ENCODE data around the gene GATA1. TPM values are rescaled to one million over a fixed set of nuclear protein-coding genes. Genes with fewer than 3 reads are reported as not detected.

Gene GATA1
- total RNA-seq, 1 donor from 2014 or later = not detected

DNA sequence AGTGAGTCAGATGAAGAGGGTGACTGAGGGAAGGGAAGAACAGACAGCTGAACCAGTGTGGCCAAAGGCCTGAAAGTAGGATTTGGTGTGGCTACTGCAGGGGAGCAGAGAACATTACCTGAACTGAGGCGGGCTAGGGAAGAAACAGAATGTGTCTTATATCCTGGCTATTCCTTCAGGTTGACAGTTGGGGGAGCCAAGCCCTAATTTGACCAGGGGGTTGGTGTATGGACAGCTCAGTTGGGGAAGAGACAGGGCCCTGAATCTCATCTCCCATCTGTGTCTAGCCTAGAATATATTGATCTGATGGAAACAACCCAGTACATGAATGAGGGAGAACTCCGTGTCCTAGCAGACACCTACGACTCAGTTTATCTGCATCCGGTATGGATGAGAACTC is 19.7 kb downstream of the GATA1 start:
- Mint-ChIP-seq H3K9me3 (ENCODE audit: unreplicated experiment) (peaks cover 8% of the 10 kb centered on the region), H3K4me3 (ENCODE audit: unreplicated experiment) (no peak overlapping the region), H3K4me1 (ENCODE audit: low read depth, unreplicated experiment) (no peaks in the 10 kb centered on the region), H3K27ac (ENCODE audit: unreplicated experiment) (peak overlapping the region; percentile 29), H3K27me3 (ENCODE audit: unreplicated experiment) (peaks cover 6% of the 10 kb centered on the region), H3K36me3 (ENCODE audit: unreplicated experiment) (no peaks in the 10 kb centered on the region)
- TF ChIP-seq, protein P1, sequence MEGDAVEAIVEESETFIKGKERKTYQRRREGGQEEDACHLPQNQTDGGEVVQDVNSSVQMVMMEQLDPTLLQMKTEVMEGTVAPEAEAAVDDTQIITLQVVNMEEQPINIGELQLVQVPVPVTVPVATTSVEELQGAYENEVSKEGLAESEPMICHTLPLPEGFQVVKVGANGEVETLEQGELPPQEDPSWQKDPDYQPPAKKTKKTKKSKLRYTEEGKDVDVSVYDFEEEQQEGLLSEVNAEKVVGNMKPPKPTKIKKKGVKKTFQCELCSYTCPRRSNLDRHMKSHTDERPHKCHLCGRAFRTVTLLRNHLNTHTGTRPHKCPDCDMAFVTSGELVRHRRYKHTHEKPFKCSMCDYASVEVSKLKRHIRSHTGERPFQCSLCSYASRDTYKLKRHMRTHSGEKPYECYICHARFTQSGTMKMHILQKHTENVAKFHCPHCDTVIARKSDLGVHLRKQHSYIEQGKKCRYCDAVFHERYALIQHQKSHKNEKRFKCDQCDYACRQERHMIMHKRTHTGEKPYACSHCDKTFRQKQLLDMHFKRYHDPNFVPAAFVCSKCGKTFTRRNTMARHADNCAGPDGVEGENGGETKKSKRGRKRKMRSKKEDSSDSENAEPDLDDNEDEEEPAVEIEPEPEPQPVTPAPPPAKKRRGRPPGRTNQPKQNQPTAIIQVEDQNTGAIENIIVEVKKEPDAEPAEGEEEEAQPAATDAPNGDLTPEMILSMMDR (IDR thresholded peaks at IDR 0.05; ENCODE audit: partially characterized antibody, unreplicated experiment) = no peak
- DNase-seq = no peak

DNA sequence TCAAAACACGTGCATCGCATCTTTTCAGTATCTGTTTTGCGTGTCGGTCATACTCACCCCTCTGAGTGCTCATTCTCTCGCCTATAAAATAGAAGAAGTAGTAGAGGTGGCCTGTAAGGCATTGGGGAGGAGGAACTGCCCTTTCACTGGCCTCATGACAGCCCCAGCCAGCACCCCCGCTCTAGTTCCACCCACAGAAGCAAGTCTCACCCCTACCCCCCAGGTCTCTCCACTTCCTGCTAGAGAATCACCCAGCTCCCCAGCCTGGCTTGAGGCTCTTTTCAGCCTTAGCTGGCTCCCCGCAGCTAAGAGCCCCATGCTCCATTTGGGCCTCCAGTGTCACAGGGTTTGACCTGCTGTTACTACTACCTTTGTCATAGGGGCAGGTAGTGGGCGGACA is 27.3 kb downstream of the GATA1 start:
- Mint-ChIP-seq H3K36me3 (ENCODE audit: unreplicated experiment) (no peaks in the 10 kb centered on the region), H3K4me3 (ENCODE audit: unreplicated experiment) (no peak overlapping the region), H3K9me3 (ENCODE audit: unreplicated experiment) (peaks cover 3% of the 10 kb centered on the region), H3K27ac (ENCODE audit: unreplicated experiment) (no peak overlapping the region), H3K4me1 (ENCODE audit: low read depth, unreplicated experiment) (no peaks in the 10 kb centered on the region), H3K27me3 (ENCODE audit: unreplicated experiment) (no peaks in the 10 kb centered on the region)
- TF ChIP-seq, protein P1 (IDR thresholded peaks at IDR 0.05; ENCODE audit: partially characterized antibody, unreplicated experiment) = no peak
- no peak for DNase-seq

DNA sequence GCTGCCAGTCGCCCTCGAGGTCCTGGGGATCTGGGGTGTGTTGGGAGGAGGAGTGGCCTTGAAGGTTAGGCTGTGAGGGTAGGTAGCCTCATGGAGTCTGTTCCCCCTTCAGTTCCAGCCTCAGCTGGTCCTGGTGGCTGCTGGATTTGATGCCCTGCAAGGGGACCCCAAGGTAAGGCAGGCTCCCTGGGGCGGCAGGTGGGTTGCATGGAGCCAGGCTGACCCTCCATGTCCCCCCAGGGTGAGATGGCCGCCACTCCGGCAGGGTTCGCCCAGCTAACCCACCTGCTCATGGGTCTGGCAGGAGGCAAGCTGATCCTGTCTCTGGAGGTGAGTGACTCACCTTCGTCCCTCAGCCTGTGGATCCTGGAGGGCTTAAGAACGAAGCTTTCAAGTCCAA is 28.3 kb downstream of the GATA1 start:
- Mint-ChIP-seq H3K4me3 (ENCODE audit: unreplicated experiment) (no peak overlapping the region), H3K4me1 (ENCODE audit: low read depth, unreplicated experiment) (no peaks in the 10 kb centered on the region), H3K27ac (ENCODE audit: unreplicated experiment) (no peak overlapping the region), H3K36me3 (ENCODE audit: unreplicated experiment) (no peaks in the 10 kb centered on the region), H3K9me3 (ENCODE audit: unreplicated experiment) (peaks cover 4% of the 10 kb centered on the region), H3K27me3 (ENCODE audit: unreplicated experiment) (no peaks in the 10 kb centered on the region)
- no peak for DNase-seq
- TF ChIP-seq, protein P1 (IDR thresholded peaks at IDR 0.05; ENCODE audit: partially characterized antibody, unreplicated experiment) = no peak

DNA sequence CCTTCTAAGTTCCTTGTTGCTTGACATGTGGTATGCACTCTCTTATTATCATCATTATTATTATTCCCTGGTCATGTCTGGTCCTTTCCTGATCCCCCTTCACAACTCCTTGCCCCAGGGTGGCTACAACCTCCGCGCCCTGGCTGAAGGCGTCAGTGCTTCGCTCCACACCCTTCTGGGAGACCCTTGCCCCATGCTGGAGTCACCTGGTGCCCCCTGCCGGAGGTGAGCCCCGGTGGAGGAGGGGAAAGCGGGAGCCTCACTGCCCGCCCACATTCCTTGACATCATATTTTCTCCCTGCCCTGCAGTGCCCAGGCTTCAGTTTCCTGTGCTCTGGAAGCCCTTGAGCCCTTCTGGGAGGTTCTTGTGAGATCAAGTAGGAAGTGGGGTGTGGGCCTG is 28.9 kb downstream of the GATA1 start:
- no peak overlapping the region for H3K27ac Mint-ChIP-seq (ENCODE audit: unreplicated experiment)
- no peaks in the 10 kb centered on the region for H3K36me3 Mint-ChIP-seq (ENCODE audit: unreplicated experiment)
- no peaks in the 10 kb centered on the region for H3K4me1 Mint-ChIP-seq (ENCODE audit: low read depth, unreplicated experiment)
- H3K4me3 Mint-ChIP-seq (ENCODE audit: unreplicated experiment) = no peak overlapping the region
- no peaks in the 10 kb centered on the region for H3K27me3 Mint-ChIP-seq (ENCODE audit: unreplicated experiment)
- DNase-seq = no peak
- TF ChIP-seq, protein P1 (IDR thresholded peaks at IDR 0.05; ENCODE audit: partially characterized antibody, unreplicated experiment) = no peak
- H3K9me3 Mint-ChIP-seq (ENCODE audit: unreplicated experiment) = peaks cover 4% of the 10 kb centered on the region

DNA sequence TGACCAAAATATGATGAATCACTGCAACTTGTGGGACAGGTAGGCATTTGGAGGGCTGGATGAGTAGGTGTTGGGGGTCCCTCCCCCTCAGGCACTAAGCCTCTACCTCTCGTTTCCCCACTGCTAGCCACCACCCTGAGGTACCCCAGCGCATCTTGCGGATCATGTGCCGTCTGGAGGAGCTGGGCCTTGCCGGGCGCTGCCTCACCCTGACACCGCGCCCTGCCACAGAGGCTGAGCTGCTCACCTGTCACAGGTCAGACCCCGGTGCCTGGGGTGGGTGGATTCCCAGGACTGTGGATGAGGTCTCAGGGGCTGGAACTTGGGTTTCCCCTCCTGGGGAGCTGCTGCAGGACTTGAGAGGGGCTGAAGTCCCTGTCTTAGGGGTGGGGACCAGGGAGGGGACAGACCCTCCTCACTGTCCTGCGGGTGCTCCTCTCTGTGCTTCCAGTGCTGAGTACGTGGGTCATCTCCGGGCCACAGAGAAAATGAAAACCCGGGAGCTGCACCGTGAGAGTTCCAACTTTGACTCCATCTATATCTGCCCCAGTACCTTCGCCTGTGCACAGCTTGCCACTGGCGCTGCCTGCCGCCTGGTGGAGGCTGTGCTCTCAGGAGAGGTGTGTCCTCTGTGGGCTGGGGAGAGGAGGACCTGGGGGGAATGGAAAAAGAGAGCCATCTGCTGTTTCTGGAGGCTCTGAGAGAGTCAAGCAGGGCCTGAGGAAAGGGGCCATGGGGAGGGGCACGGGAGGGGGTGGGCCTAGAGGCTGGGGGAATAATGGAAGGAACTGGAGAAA is 29.8 kb downstream of the GATA1 start:
- Mint-ChIP-seq H3K4me3 (ENCODE audit: unreplicated experiment) (no peak overlapping the region), H3K9me3 (ENCODE audit: unreplicated experiment) (peaks cover 4% of the 10 kb centered on the region), H3K36me3 (ENCODE audit: unreplicated experiment) (no peaks in the 10 kb centered on the region), H3K27me3 (ENCODE audit: unreplicated experiment) (no peaks in the 10 kb centered on the region), H3K27ac (ENCODE audit: unreplicated experiment) (no peak overlapping the region), H3K4me1 (ENCODE audit: low read depth, unreplicated experiment) (no peaks in the 10 kb centered on the region)
- DNase-seq = no peak
- TF ChIP-seq, protein P1 (IDR thresholded peaks at IDR 0.05; ENCODE audit: partially characterized antibody, unreplicated experiment) = no peak
